ENCODE results near the gene AMPH.
"Not testable (repeated sequence)": the region's sequence is repeated elsewhere in the genome, so short reads cannot be mapped to it uniquely, and the experiment has no call there.

Gene AMPH

DNA sequence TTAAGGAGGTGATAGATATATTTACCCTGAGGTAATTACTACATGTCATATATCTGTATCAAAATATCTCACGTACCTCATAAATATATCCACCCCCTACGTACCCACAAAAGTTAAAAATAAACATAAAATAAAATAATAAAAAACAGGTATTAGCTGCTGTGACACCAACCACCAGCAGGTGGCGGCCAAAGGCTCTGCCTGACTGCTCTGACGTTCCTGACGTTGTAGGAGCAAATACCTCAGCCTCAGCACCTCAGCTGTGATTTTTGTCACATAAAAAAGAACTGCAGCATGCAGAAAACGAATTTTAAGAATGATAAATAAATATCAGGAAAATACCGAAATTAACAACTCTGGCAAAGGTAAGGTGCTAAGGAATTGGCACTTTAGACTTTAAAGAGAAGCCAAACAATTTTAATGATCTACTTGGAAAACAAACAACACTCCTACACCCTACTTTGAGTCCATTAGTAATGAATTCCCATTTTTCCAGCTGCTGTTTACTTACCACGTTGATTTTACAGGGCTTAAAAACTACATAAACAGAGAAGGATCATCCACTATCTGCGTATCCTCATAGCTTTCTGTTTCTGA is 232.3 kb downstream of the AMPH start:
- DNase-seq (ENCODE audit: low read depth, low spot score) = peak; percentile 20

GRCh38 chr7:38396852-38397251 is 234.3 kb downstream of the AMPH start:
- no peak for DNase-seq (ENCODE audit: low read depth, low spot score)

GRCh38 chr7:38395921-38396552 is 235.1 kb downstream of the AMPH start:
- DNase-seq (ENCODE audit: low read depth, low spot score) = not testable (repeated sequence)

DNA sequence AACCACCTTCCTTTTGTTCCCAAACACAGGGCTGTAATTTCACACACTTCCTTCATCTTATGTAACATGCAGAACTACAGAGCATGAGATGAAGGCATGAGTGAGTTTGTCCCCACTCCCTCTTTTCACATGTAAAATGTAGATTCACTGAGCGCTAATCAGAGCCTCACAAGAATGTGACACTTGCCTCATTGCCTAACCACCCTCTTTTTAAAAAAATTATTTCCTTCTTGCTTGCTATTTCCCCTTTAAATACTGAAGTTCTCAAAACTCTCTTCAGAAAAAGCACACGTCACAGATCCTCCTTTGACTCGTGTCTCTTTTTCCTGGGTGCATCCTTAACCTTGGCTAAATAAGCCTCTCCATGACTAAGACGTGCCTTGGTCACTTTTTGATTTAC is 236.5 kb downstream of the AMPH start:
- no peak for DNase-seq (ENCODE audit: low read depth, low spot score)

DNA sequence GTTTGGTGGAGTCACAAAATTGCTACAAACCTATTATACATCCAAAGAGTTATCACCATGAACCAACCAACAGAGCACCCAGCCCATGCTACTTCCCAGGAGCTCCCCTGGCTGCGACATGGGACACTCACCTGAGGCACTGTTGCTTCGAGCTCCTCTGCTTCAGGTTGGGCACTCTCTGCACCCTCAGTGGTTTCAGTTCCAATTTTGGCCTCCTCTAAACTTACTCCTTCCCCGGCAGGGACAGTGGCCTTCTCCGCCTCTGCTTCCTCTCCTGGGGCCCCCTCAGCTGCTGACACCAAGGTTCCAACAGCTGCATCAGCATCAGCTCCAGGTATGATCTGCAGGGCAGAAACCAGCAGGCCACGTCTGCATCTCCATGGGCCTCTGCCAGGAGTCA is 237.3 kb downstream of the AMPH start:
- no peak for DNase-seq (ENCODE audit: low read depth, low spot score)

DNA sequence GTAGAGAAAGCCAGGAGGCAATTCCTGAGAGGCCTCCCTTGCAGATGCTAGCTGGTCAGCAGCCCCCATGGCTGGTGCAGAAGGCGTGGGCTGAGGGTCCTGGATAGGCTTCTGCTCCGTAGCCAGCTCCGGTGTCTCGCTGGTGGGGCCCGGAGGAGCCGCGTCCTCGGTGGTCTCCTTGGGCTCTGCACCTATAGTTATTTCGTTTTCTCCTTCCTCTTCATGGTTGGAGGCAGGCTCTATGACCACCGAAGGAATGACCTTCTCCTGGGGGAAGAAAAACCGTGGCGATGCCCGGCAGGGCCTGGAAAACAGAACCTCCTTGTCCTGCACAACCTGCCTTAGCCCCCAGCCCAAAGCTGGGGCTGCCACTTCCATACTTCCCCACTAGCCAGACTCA is 239.4 kb downstream of the AMPH start:
- DNase-seq (ENCODE audit: low read depth, low spot score) = no peak

DNA sequence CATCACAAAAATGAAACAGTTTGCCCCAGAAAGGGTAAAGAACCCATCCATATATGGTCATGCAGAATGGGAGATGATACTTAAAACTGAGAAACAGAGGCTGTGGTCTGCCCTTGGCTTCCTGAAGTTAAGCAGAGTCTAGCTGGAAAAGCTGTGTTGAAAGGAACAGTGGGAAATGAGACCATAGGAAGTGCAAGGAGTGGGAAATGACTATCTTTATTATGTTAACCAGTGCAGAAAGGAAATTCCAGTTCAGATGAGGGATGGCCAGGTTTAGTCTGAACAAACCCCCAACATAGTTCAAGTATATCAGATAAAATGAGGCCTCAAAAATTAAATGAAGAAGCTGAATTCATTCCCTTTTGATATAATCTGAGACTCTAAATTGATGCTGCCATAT is 245.5 kb downstream of the AMPH start:
- DNase-seq (ENCODE audit: low read depth, low spot score) = no peak

DNA sequence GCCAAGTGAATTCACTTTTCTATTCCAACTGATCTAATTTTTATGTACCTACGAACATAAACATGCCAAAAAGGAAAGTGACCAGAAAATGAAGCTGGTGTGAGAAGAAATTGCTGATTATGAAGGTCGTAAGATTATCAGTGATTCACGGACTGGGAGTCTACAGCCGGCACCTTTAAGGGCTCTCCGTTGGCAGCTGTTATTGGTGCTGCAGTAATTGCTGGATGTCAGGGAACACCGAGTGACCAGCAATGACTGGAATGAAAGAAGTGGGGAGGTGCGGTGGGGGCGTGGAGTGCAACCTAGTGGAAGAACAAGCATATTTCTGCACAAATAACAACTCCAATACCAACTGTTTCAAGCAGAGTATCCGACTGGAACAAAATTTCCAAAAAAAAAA is 247.9 kb downstream of the AMPH start:
- no peak for DNase-seq (ENCODE audit: low read depth, low spot score)

GRCh38 chr7:38382684-38383083 is 248.5 kb downstream of the AMPH start:
- no peak for DNase-seq (ENCODE audit: low read depth, low spot score)

DNA sequence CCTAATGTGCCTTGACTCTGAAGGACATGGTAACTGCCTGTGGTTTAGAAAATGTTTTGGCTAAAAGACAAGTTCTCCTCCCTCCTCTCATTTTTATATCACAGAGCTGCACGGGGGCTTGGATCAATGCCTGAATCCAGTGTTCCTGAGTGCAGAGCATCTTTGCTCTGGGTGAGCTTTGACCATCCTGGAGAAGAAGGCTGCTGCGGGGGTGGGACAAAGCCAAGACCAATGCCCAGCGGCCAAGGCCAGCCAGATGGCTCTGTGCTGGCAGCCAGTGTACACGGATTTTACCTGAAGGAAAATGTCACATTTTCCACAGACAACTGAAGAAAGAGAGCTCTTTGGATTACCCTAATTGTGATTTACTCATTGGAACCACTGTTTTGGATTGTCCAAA is 255.7 kb downstream of the AMPH start:
- DNase-seq (ENCODE audit: low read depth, low spot score) = no peak

GRCh38 chr7:38374507-38374906 is 256.7 kb downstream of the AMPH start:
- peak; percentile 9 for DNase-seq (ENCODE audit: low read depth, low spot score)

GRCh38 chr7:38373155-38373554 is 258.0 kb downstream of the AMPH start:
- DNase-seq (ENCODE audit: low read depth, low spot score) = no peak

- DNase-seq (ENCODE audit: low read depth, low spot score) = no peak
Measured at GRCh38 chr7:38372290-38372689, 258.9 kb downstream of the AMPH start.

GRCh38 chr7:38369816-38370493 is 261.2 kb downstream of the AMPH start:
- DNase-seq (ENCODE audit: low read depth, low spot score) = peak; percentile 68

- peak; percentile 23 for DNase-seq (ENCODE audit: low read depth, low spot score)
Measured at GRCh38 chr7:38368191-38368605, 263.0 kb downstream of the AMPH start.

DNA sequence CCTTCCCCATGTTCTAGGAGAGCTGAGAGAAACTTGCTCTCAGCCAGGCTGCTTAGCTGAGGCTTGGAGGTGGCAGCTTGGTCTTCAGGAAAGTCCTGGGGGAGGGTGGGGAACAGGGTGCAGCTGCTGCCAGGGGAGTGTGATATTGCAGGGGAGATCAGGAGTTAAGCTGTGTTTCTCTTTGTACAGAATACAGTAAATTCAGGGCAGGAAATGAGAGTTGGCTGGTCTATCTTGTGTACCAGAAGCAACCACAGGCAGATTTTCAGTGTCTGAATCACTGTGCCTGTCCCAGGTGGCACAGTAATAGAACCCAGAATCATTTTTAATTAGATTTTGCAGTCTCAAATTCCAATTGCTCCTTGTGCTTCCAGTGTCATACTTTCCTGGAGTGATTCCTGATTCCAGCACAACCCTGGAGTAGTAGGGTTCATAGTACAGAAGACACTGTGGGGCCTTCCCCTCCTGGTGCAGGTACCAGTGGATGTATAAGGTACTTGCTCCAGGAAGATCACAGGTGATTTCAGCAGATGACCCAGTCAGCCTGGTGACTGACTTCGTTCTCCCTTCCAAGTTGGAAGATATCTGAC is 263.8 kb downstream of the AMPH start:
- DNase-seq (ENCODE audit: low read depth, low spot score) = no peak

- not testable (repeated sequence) for DNase-seq (ENCODE audit: low read depth, low spot score)
Measured at GRCh38 chr7:38363379-38363778, 267.8 kb downstream of the AMPH start.

- not testable (repeated sequence) for DNase-seq (ENCODE audit: low read depth, low spot score)
Measured at GRCh38 chr7:38362611-38363237, 268.4 kb downstream of the AMPH start.

- no peak for DNase-seq (ENCODE audit: low read depth, low spot score)
Measured at GRCh38 chr7:38360776-38361175, 270.4 kb downstream of the AMPH start.

DNA sequence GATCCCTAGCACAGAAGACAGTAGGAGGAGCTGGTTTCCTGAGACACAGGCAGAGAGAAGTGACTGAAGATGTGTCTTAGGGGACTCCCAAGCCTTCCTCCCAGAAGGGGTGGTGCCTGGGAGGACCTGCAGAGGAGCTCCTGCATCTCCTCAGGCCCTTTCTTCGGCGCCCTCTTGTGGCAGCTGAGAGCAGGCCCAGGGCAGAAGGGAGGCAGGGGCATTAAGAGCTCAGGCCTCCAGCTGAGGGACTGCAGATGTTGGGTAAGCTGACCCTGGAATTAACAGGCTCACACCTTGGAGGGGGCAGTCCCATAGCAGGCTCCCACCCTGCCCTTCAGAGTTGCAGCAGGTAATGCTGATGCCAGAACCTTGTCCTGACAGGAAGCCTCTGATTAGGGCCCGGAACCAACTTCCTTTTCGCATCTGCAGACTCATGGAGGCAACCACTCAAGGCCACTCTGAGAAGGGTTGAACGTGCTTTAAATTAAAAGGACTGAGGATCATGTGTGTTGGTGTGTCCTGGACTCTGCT is 272.0 kb downstream of the AMPH start:
- DNase-seq (ENCODE audit: low read depth, low spot score) = not testable (repeated sequence)

- DNase-seq (ENCODE audit: low read depth, low spot score) = not testable (repeated sequence)
Measured at GRCh38 chr7:38358273-38358831, 272.8 kb downstream of the AMPH start.
